GM13977 (cell line): Measurements from ENCODE around the gene PRAME.
"Not testable (repeated sequence)": the region's sequence is repeated elsewhere in the genome, so short reads cannot be mapped to it uniquely, and the experiment has no call there.

Experiments used
- DNase-seq: peaks from one replicate; pipeline ENCODE4 v3.0.0; 2012; ENCODE audit warnings: low spot score
- in situ Hi-C: fragments of 300-500 bp; cut with MboI; formaldehyde crosslinking; loops from one replicate; pipeline ENCODE4 v1.12.0; 2022; ENCODE audit warnings: low sequenced_read_pairs, low pct_unique_long_range_greater_than_20kb, mixed read lengths, inconsistent platforms; ENCODE audit not compliant: unreplicated experiment
- TF ChIP-seq, protein P1 (sequence below): IDR thresholded peaks from 2 replicates; pipeline ENCODE4 v1.5.1; 2012; ENCODE audit warnings: mild to moderate bottlenecking, control low read depth; ENCODE audit not compliant: insufficient read depth; ENCODE audit errors: extremely low read depth, missing control alignments

PRAME gene

DNA sequence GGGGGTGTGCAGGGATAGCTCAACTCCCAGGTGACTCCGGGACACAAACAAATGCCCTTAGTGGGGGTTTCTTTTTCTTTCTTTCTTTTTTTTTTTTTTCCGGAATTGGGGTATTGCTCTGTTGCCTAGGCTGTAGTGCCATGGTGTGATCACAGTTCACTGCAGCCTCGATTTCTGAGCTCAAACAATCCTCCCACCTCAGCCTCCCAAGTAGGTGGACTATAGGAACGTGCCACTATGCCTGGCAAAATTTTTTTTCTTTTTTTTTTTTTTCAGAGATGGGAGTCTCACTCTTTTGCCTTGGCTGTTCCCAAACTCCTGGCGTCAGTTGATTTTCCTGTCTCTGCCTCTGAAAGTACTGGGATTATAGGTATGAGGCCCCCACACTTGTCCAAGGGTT lies 25.2 kb downstream of the PRAME start:
- DNase-seq: no peak
- in situ Hi-C loops: no loop called here
- TF ChIP-seq, protein P1, sequence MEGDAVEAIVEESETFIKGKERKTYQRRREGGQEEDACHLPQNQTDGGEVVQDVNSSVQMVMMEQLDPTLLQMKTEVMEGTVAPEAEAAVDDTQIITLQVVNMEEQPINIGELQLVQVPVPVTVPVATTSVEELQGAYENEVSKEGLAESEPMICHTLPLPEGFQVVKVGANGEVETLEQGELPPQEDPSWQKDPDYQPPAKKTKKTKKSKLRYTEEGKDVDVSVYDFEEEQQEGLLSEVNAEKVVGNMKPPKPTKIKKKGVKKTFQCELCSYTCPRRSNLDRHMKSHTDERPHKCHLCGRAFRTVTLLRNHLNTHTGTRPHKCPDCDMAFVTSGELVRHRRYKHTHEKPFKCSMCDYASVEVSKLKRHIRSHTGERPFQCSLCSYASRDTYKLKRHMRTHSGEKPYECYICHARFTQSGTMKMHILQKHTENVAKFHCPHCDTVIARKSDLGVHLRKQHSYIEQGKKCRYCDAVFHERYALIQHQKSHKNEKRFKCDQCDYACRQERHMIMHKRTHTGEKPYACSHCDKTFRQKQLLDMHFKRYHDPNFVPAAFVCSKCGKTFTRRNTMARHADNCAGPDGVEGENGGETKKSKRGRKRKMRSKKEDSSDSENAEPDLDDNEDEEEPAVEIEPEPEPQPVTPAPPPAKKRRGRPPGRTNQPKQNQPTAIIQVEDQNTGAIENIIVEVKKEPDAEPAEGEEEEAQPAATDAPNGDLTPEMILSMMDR: no peak

DNA sequence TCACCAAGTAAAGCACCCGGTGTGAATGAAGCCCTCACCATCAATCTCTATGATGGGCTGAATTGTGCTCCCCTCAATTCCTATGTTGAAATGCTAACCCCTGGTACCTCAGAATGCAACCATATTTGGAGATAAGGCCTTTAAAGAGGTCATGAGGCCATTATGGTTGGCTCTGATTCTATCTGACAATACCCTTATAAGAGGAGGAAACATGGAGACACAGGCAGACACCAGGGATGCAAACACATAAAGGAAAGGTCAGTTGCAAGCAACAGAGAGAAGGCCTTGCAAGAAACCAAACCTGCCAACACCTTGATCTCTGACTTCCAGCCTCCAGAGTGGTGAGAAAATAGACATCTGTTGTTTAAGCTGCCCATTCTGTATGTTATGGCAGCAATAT lies 25.6 kb downstream of the PRAME start:
- no peak for DNase-seq
- in situ Hi-C loops: no loop called here
- TF ChIP-seq, protein P1: no peak

GRCh38 chr22:22532547-22533071 lies 26.5 kb downstream of the PRAME start:
- in situ Hi-C loops, DNase-seq: not testable (repeated sequence)

- DNase-seq: no peak
- TF ChIP-seq, protein P1: no peak
- in situ Hi-C loops: no loop called here
These were observed 27.1 kb downstream of the PRAME start for GRCh38 chr22:22531770-22532546.

GRCh38 chr22:22528780-22529179 lies 30.3 kb downstream of the PRAME start:
- no peak for DNase-seq
- TF ChIP-seq, protein P1: no peak
- in situ Hi-C loops: no loop called here

DNA sequence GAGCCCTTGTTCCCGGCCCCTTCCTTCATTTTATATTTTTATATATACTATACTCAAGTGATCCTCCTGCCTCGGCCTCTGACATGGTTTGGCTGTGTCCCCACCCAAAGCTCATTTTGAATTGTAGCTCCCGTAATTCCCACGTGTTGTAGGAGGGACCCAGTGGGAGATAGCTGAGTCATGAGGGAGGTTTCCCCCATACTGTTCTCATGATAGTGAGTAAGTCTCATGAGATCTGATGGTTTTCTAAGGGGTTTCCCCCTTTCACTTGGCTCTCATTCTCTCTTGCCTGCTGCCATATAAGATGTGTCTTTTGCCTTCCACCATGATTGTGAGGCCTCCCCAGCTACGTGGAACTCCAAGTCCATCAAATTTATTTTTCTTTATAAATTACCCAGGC lies 31.8 kb downstream of the PRAME start:
- TF ChIP-seq, protein P1: no peak

GRCh38 chr22:22526125-22526912 lies 32.7 kb downstream of the PRAME start:
- TF ChIP-seq, protein P1: no peak
- in situ Hi-C loops: no loop called here
- DNase-seq: no peak

More for the DNA sequence above, 31.8 kb downstream of the PRAME start:
- no peak for DNase-seq
- in situ Hi-C loops: no loop called here
